HepG2 (cell line): Measurements from ENCODE around the gene RAB30. TPM values are rescaled to one million over a fixed set of nuclear protein-coding genes. Genes with fewer than 3 reads are reported as not detected.

Source experiments
- ATAC-seq: fragments of 200-7000 bp; cut with Tn5 transposase; 3 replicates; pipeline ENCODE4 v1.9.1; 2020; ENCODE audit warnings: mild to moderate bottlenecking, moderate library complexity
- BruUV-seq: library from RNA; stranded (reverse); fragments of 400-500 nt; replicated peaks from 2 replicates; lab custom pipeline; 2021; lab: Mats Ljungman, UMichigan
- CTCF ChIA-PET: fragments of 300-600 bp; formaldehyde crosslinking; extraction: SDS; loops from one replicate; lab custom pipeline; 2021; ENCODE audit warnings: low total read pairs, inconsistent platforms, low intra/inter-chr PET ratio; lab: Yijun Ruan, JAX
- POLR2A ChIA-PET: fragments of 350-600 bp; sonication (Branson Sonifier 250); formaldehyde crosslinking; loops from one replicate; lab custom pipeline; 2020; ENCODE audit warnings: antibody characterized with exemption, inconsistent platforms; lab: Yijun Ruan, JAX
- DNase-seq: peaks from one replicate; pipeline ENCODE4 v3.0.0-alpha.2; 2015; ENCODE audit warnings: low spot score
- FAIRE-seq: peaks from 3 replicates; lab custom pipeline; 2011; peaks lifted over from hg19 to GRCh38; lab: Jason Lieb, UNC
- H2AFZ ChIP-seq: one replicate; pipeline ENCODE4 v1.6.1; 2011; ENCODE audit warnings: low read length, inconsistent platforms
- H3K27ac ChIP-seq: fragments of 300-600 bp; 3 replicates; pipeline ENCODE4 v1.8.0; 2011; ENCODE audit warnings: mixed run types, mild to moderate bottlenecking, mixed read lengths, low read length, inconsistent platforms; ENCODE audit not compliant: insufficient read depth; ENCODE audit errors: extremely low read length
- H3K27me3 ChIP-seq, 2 experiments: fragments of 200-600 bp in 1 of 2; 2 replicates in 1 of 2; 3 replicates in 1 of 2; pipeline versions ENCODE4 v1.6.0 to v1.8.0; 2011; ENCODE audit warnings: low read length in 2 of 2, mild to moderate bottlenecking in 2 of 2, moderate library complexity in 2 of 2, inconsistent platforms in 1 of 2; ENCODE audit not compliant: insufficient read depth in 2 of 2, control insufficient read depth in 1 of 2
- H3K36me3 ChIP-seq, 2 experiments: fragments of 200-600 bp in 1 of 2; replicated peaks in 1 of 2; 2 replicates in 1 of 2; 3 replicates in 1 of 2; pipeline versions ENCODE4 v1.5.1 to v1.8.0; 2011; ENCODE audit warnings: low read length in 2 of 2, inconsistent platforms in 1 of 2; ENCODE audit not compliant: insufficient read depth in 2 of 2, control insufficient read depth in 1 of 2
- H3K4me1 ChIP-seq: 2 replicates; pipeline ENCODE4 v1.5.1; 2012; ENCODE audit warnings: low read length, inconsistent platforms; ENCODE audit not compliant: insufficient read depth
- H3K4me2 ChIP-seq: 2 replicates; pipeline ENCODE4 v1.6.0; 2011; ENCODE audit warnings: low read depth, low read length, inconsistent platforms
- H3K4me3 ChIP-seq, 3 experiments: fragments of 200-600 bp in 1 of 3; sonication (generic), shearing (Covaris generic) in 1 of 3; replicated peaks in 1 of 3; 2 replicates each; pipeline ENCODE4 v1.5.1; 2011 to 2016; ENCODE audit warnings: low read length in 3 of 3, inconsistent platforms in 2 of 3, low read depth in 2 of 3, mild to moderate bottlenecking in 2 of 3, control low read depth in 1 of 3, mixed read lengths in 1 of 3; ENCODE audit not compliant: insufficient read depth in 1 of 3
- H3K79me2 ChIP-seq: one replicate; pipeline ENCODE4 v1.6.1; 2011; ENCODE audit warnings: low read length, inconsistent platforms; ENCODE audit not compliant: insufficient read depth
- H3K9ac ChIP-seq: 2 replicates; pipeline ENCODE4 v1.6.0; 2011; ENCODE audit warnings: mild to moderate bottlenecking, low read depth, low read length, inconsistent platforms; ENCODE audit not compliant: insufficient read depth
- H3K9me3 ChIP-seq: 2 replicates; pipeline ENCODE4 v1.5.1; 2012; ENCODE audit warnings: mild to moderate bottlenecking, low read length
- H4K20me1 ChIP-seq: 2 replicates; pipeline ENCODE4 v1.6.0; 2011; ENCODE audit warnings: inconsistent platforms, mild to moderate bottlenecking, low read length, moderate library complexity; ENCODE audit not compliant: insufficient read depth
- ZBTB7B ChIP-seq: sonication (generic); formaldehyde crosslinking; IDR thresholded peaks from 2 replicates; pipeline ENCODE4 v1.4.0; 2020; ENCODE audit warnings: missing genetic modification reagents
- WGBS: methylation state at CpG from one replicate; pipeline ENCODE4 v1.1.6; 2017; ENCODE audit warnings: low lambda C conversion rate; 5-methylcytosine and 5-hydroxymethylcytosine counted together
- in situ Hi-C: cut with HindIII; loops from 2 replicates; pipeline ENCODE4 v1.10.0; 2017; ENCODE audit warnings: low pct_unique_long_range_greater_than_20kb; ENCODE audit not compliant: extremely low pct_ligation_motif_present
- intact Hi-C: fragments of 100-400 bp; cut with micrococcal nuclease; formaldehyde crosslinking; loops from one replicate; pipeline ENCODE4 v1.10.0; 2022; ENCODE audit not compliant: unreplicated experiment
- polyA plus RNA-seq, 8 experiments: library from polyadenylated mRNA; depleted of rRNA in 3 of 8; stranded (reverse) in 7 of 8; unstranded in 1 of 8; fragments of >200 nt; fragmentation: Illumina TruSeq in 4 of 8; extraction: Trizol in 4 of 8; gene quantifications; 2 replicates each; pipeline versions ENCODE4 v1.2.1 to v1.2.3, GENCODE V29; 2011 to 2016; ENCODE audit warnings: low read depth in 4 of 8, missing spikeins in 1 of 8, mixed read lengths in 1 of 8; ENCODE audit not compliant: insufficient read depth in 1 of 8
- total RNA-seq, 5 experiments: library from RNA; depleted of rRNA; stranded (reverse); fragments of >200 nt; fragmentation: Illumina TruSeq; extraction: Trizol; gene quantifications; 2 replicates each; pipeline ENCODE4 v1.2.3, GENCODE V29; 2016; ENCODE audit warnings: low read depth in 1 of 5
- TF ChIP-seq, protein P1 (sequence below): sonication (generic); formaldehyde crosslinking; IDR thresholded peaks from 2 replicates; pipeline ENCODE4 v1.4.0; 2020; ENCODE audit warnings: mild to moderate bottlenecking, missing genetic modification reagents

RAB30 gene
- total and polyA plus RNA-seq, 2 of the 13 experiments (the other 11 are each of a cell fraction or from before 2014, with no cell fraction given), result 3.7 to 5.0 TPM

DNA sequence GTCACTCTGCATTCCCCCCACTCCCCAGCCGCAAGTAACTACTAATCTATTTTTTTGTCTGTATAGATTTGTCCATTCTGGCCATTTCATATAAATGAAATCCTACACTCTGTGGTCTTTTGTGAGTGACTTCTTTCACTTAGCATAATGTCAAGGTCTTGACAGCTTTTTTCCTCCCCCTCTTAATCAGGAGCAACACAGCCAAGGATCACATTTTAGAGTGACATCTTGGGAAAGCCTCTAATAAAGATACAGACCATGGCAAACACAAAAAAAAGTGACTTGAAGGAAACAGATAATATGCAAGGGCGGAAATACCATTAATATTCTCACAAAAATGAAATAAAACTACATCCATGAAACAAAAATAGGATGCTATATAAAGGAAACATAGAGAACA lies 43.9 kb downstream of the RAB30 start:
- Histone ChIP-seq H3K9me3 (no peaks in the 10 kb centered on the region), H3K4me3 (no peak overlapping the region), H2AFZ (no peak overlapping the region), H3K4me2 (no peak overlapping the region), H4K20me1 (no peaks in the 10 kb centered on the region), H3K27ac (no peak overlapping the region), H3K79me2 (peaks cover 7% of the 10 kb centered on the region), H3K27me3 (no peaks in the 10 kb centered on the region), H3K36me3 (no peaks in the 10 kb centered on the region), H3K4me1 (peaks cover 47% of the 10 kb centered on the region), H3K9ac (no peak overlapping the region)
- no TSS peak for BruUV-seq
- ChIA-PET POLR2A (no interaction called here), CTCF (no interaction called here)
- in situ Hi-C loops (no loop called here), intact Hi-C loops (no loop called here)
- DNase-seq (no peak), FAIRE-seq (no peak)
- 96% methylated on average over 2 of the region's 2 CpGs for WGBS
- TF ChIP-seq, protein P1, sequence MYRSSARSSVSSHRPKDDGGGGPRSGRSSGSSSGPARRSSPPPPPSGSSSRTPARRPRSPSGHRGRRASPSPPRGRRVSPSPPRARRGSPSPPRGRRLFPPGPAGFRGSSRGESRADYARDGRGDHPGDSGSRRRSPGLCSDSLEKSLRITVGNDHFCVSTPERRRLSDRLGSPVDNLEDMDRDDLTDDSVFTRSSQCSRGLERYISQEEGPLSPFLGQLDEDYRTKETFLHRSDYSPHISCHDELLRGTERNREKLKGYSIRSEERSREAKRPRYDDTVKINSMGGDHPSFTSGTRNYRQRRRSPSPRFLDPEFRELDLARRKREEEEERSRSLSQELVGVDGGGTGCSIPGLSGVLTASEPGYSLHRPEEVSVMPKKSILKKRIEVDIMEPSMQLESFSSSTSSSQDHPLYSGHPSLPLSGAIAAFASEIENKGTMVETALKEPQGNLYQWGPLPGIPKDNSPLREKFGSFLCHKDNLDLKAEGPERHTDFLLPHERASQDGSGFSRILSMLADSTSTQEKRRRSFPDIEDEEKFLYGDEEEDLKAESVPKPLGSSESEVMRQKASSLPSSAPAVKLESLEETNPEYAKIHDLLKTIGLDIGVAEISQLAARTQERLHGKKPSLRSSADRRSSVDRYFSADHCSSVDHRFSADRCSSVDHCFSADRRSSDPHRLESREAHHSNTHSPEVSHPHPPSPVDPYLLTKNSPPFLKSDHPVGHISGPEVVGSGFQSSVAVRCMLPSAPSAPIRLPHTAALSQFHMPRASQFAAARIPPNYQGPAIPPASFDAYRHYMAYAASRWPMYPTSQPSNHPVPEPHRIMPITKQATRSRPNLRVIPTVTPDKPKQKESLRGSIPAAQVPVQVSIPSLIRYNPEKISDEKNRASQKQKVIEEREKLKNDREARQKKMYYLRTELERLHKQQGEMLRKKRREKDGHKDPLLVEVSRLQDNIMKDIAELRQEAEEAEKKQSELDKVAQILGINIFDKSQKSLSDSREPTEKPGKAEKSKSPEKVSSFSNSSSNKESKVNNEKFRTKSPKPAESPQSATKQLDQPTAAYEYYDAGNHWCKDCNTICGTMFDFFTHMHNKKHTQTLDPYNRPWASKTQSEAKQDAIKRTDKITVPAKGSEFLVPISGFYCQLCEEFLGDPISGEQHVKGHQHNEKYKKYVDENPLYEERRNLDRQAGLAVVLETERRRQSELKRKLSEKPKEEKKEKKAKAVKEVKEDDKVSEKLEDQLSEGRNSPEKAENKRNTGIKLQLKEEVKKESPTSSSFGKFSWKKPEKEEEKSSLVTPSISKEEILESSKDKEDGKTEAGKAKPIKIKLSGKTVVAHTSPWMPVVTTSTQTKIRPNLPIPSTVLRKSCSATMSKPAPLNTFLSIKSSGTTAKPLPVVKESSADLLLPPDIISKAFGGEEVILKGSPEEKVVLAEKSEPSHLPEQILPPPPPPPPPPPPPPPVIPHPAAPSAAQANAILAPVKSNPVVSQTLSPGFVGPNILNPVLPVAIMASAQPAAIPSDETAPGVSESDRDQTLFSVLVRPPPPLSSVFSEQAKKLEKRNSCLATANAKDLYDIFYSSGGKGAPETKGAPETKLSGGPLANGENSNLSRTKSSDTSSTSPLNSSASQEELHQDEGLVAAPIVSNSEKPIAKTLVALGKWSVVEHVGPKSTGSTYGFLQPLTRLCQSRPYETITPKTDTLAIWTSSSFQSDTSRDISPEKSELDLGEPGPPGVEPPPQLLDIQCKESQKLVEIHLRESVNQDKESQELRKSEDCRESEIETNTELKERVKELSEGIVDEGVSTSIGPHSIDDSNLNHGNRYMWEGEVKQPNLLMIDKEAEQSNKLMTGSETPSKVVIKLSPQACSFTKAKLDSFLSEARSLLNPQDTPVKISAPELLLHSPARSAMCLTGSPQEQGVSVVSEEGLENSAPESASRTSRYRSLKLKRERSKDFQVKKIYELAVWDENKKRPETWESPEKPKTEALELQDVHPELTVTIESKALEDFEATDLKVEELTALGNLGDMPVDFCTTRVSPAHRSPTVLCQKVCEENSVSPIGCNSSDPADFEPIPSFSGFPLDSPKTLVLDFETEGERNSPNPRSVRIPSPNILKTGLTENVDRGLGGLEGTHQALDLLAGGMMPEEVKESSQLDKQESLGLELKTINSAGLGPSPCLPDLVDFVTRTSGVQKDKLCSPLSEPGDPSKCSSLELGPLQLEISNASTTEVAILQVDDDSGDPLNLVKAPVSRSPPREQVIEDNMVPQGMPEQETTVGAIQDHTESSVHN (CRISPR knock-in tag), result no peak
- TF ChIP-seq ZBTB7B (CRISPR knock-in tag), result no peak
- TF ChIP-seq, all 625 proteins: peak for 0
- ATAC-seq, result no peak
